Activated effector memory CD4-positive, alpha-beta T cell treated with Interleukin-2 at 50 U/mL for 16 hours (primary cell): Measurements from ENCODE around the gene MISP.

Source experiments
- DNase-seq: peaks from one replicate; pipeline ENCODE4 v3.0.0-alpha.2; 2020

Gene MISP

GRCh38 chr19:778910-779653 is 28.2 kb downstream of the MISP start:
- DNase-seq: no peak

- DNase-seq: no peak
Measured at GRCh38 chr19:780935-781334, 30.0 kb downstream of the MISP start.

- DNase-seq: no peak
Measured at GRCh38 chr19:781800-782184, 30.9 kb downstream of the MISP start.

GRCh38 chr19:782185-782877 is 31.4 kb downstream of the MISP start:
- no peak for DNase-seq

GRCh38 chr19:782878-783668 is 32.2 kb downstream of the MISP start:
- DNase-seq: no peak

GRCh38 chr19:784541-784940 is 33.6 kb downstream of the MISP start:
- no peak for DNase-seq

- no peak for DNase-seq
Measured at GRCh38 chr19:787536-787935, 36.6 kb downstream of the MISP start.

- DNase-seq: no peak
Measured at GRCh38 chr19:788686-788982, 37.7 kb downstream of the MISP start.

GRCh38 chr19:788983-789700 is 38.2 kb downstream of the MISP start:
- no peak for DNase-seq

GRCh38 chr19:789701-790060 is 38.8 kb downstream of the MISP start:
- DNase-seq: no peak

- DNase-seq: no peak
Measured at GRCh38 chr19:791007-791566, 40.2 kb downstream of the MISP start.

- DNase-seq: no peak
Measured at GRCh38 chr19:791567-792305, 40.8 kb downstream of the MISP start.

GRCh38 chr19:792306-792885 is 41.5 kb downstream of the MISP start:
- DNase-seq: no peak

GRCh38 chr19:793806-794205 is 42.9 kb downstream of the MISP start:
- no peak for DNase-seq

- no peak for DNase-seq
Measured at GRCh38 chr19:795073-795611, 44.2 kb downstream of the MISP start.

- no peak for DNase-seq
Measured at GRCh38 chr19:795691-796581, 45.0 kb downstream of the MISP start.

- peak; percentile 99 for DNase-seq
Measured at GRCh38 chr19:796692-797527, 46.0 kb downstream of the MISP start, which contains the start of gene PTBP1. Gene PTBP1, plus strand, starts transcription at chr19:797452. Its CDS starts 46 bp downstream, at chr19:797498.

GRCh38 chr19:797528-798414 is 46.9 kb downstream of the MISP start:
- peak; percentile 83 for DNase-seq
